HG03571 (cell line): ENCODE results near the gene PLA2G4F.

ENCODE experiments used
- ATAC-seq: cut with Tn5 transposase; IDR thresholded peaks from one replicate; pipeline ENCODE4 v1.9.1; 2021; ENCODE audit not compliant: unreplicated experiment

Gene PLA2G4F

DNA sequence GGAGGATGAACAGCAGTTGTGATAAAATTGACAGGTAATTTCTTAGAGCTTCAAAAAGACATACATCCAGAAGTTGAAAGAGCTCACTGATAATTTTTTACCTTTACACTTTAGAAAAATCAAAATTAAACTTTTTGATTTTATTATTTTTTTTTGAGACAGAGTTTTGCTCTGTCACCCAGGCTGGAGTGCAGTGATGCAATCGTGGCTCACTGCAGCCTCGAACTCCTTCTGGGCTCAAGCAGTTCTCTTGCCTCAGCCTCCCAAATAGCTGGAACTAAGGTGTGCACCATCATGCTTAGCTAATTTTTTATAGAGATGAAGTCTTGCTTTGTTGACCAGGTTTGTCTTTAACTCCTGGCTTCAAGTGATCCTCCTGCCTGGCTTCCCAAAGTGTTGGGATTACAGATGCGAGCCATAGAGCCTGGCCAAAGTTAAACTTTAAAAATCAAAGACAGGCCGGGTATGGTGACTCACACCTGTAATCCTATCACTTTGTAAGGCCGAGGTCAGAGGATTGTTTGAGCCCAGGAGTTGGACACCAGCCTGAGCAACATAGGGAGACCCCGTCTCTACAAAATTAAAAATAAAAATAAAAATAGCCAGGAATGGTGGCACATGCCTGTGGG is 21.7 kb downstream of the PLA2G4F start:
- no peak for ATAC-seq

DNA sequence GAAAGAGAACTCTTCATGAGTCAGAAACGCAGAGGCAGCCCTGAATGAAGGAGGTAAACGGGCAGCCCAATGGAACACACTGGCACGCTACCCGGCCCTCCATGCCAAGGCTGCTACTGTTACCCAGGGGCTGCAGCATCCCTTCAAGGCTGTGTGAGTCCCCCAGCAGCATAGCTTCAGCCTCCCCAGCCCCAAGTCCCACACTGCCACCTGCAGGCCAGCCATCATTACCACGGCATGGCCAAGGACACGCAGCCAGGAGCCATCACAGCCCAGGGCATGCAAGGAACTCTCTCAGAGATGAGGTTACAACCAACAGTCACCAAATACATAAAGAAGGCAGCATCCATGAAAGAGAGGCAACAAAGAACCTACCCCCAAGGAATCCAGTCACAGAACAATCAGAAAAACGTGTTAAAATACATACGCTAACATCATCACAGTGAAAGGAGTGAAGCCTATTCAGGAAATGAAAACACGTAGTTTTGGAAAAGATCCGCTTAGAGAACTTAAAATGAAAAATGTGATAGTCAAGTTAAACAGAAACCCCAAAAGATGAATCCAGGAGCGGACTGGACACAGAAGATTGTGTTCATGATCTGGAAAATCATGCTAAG is 22.4 kb downstream of the PLA2G4F start:
- ATAC-seq, result no peak

DNA sequence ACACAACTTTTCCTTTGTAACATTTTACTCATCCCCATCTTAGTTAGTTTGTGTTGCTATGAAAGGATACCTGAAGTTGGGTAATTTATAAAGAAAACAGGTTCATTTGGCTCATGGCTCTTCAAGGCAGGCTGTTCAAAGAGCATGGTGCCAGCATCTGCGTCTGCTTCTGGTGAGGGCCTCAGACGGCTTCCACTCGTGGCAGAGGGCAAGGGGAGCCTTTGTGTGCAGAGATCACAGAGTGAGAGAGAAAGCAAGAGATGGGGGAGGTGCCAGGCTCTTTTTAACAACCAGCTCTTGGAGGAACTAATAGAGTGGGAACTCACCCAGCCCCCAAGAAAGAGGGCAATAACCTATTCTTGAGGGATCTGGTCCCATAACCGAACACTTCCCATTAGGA is 23.1 kb downstream of the PLA2G4F start:
- ATAC-seq, result no peak

DNA sequence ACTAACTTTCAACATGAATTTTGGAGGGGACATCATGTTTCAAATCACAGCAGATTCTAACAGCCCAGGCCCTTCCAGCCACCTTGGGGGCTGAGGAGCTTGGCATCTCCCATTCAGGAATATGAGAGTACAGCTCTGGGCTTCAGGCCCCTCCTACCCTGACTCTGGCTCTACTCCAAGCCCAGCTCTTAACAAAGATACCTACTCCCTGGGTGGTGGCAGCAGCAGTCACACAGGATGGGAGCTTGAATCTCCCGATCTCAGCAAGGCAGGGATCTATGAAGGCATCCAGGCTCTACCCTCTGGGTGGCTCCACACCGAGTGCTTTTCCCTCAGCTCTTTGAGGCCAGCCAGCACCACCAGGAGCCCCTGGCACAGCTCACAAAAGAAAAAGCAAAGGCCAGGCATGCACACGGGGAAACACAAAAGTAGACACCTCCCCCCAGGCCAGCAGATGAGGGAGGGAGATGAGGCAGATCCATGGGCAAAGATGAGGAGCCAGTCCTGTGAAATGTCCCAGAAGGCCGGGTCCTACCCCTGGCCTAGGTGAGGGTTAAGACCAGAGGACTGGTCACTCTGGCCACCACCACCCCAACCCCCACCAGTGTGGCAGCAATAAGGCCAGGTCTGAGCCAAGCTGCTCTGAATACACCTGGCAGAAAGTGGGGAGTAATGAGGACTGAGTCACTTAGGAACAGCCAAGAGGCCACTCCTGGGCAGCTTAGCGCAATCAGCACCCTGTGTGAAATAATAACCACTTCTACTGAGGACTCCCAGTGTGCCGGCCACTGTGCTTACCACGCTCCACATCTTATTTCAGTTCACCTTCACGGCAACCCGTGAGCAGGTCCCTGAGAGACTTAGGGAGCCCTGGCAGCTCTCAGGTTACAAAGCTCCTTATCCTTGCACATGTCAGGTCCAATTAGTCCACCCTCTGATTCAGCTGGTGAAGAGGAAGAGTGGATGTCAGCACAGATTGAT is 24.3 kb downstream of the PLA2G4F start:
- ATAC-seq, result no peak

DNA sequence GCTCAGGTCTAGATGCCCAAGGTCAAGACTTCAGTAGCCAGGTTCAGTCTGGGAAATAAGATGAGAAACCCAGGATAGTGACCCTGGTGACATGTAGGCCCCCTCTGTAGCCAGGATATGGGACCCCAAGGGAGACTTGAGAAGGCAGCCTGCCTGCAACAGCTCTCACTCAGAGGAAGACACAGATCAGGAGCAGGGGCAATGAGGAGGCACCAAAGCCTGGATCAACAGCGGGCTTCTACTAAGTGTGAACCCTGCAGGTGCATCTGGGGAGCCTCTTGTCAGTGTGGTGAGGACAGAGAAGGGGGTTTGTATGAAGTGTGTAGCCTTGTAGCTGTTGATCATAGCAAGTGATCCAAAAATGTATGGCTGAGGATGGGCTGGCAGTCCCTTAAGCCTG is 25.4 kb downstream of the PLA2G4F start:
- ATAC-seq, result no peak

DNA sequence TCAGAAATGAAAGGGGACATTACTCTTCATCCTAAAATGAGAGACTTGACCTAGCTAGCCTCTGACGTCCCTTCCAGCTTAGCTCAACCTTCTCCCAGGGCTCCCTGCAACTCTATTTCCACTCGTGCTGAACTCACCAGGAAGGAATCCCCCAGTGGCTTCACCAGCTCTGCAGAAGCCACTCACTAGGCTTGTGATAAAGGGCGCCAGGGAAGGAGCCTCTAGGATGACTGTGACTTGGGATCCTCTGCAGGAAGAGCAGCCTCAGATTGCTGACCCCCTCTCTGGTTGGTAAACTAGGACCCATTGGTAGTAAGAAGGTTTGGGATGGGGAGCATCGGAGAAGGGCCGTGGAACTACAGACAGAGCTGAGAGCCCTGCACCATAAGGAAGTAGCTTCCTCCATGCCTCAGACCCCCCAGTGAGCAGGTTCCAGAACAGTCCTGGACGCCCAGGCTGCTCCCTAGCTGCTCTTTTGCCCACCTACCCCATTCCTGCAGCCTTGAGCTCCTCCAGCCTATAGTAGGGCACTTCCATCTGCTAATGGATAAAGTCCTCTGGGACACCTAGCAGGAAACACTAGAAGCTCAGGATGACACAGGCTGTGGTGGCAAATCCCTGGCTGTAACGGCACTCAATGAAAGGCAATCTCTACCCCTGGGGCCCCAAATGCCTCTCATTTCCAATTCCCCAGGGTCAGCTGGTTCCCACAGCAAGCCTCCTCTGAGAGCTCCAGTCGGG is 26.0 kb downstream of the PLA2G4F start:
- ATAC-seq, result no peak

DNA sequence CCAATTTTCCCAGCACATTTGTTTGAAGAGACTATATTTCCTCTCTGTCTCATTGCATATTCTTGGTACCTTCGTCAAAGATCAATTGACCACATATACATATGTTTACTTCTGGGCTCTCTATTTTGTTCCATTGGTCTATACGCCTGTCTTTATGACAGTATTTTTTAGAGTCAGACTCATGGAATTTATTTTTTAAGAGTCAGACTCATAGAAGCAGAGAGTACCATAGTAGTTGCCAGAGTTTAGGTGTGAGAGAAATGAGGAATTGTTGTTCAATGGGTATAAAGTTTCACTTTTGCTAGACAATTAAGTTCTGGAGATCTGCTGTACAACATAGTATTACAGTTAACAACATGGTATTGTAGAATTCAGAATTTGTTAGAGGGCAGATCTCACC is 27.1 kb downstream of the PLA2G4F start:
- ATAC-seq, result no peak

DNA sequence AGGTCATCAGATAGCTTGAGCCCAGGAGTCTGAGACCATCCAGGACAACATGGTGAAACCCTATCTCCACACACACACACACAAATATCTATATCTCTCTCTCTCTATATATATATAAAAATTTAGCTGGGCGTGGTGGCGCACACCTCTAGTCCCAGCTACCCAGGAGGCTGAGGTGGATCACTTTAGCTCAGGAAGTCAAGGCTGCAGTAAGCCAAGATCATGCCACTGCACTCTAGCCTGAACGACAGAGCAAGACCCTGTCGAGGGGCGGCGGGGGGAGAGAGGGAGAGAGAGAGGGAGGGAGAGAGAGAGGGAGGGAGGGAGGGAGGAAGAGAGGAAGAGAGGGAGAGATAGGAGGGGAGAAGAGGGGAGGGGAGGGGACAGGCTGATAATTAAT is 28.0 kb downstream of the PLA2G4F start:
- ATAC-seq, result no peak

DNA sequence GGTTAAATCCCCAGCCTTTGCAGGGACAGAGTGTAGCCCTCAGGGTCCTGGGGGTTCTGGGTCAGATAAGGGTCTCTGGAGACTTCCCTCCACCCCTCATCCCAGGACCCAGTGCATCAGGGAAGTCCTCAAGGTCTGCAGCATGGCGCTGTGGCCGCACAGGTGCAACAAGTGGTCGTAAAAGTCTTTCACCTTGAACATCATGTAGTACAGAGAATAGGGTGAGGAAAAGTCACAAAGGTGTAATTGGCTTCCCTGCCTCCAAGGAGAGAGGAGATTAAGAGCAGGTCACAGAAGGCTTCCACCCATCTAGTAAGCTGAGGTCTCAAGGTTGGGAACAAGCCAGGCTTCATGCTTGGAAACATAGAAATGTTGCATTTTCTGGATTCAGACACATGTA is 32.9 kb downstream of the PLA2G4F start:
- ATAC-seq, result no peak

DNA sequence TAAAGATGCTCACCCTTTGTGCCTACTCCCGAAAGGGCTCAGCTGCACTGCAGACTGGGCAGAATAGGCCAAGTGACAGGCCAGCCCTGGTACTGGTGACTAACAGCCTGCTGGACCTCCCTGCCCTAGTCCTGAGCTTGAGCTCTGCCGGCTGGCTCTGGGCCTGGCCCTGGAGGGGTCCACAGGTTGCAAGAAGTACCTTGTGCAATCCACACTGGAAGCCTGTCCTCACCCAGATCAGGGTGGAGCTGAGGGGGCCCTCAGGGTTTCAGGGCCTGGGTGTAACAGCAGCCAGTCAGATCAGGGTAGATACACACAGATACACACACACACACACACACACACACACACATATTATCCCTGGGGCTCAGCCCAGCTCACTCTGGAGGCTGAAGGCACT is 34.8 kb downstream of the PLA2G4F start:
- no peak for ATAC-seq

DNA sequence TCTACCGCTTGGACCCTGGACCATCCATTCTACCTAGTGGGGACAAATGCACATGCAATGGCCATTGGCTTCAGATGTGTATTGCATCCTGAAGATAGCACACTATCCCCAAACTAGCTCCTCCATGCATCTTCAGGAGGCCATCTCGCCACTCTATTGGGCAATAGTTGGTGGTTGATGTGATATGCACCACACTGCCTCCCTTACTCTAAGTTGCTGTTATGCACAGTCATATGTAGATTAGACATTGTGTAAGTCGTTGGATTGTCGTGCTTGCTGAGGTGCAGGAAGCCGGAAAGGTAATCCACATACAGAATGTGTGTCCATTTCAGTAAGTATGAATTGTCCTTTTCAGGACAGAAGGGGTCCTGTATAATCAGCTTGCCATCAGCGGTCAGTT is 35.4 kb downstream of the PLA2G4F start:
- ATAC-seq, result no peak

DNA sequence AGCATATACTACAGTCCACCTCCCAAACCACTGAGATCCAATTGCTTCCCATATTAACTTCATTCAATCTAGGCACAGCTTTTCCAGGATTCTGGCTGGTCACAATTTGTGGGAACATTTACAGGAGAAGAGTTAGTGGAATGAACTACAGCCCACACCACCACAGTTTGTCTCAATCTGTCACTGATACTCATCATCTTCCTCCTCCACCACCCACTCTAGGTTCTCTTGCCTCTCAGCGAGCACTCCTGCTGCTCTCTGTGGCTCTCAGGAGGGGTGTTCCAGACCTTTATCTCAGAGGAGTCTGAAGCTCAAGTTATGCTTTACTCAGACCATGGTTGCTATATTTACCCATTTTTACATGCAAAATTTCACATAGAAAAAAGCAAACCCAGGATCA is 36.2 kb downstream of the PLA2G4F start:
- ATAC-seq, result no peak

DNA sequence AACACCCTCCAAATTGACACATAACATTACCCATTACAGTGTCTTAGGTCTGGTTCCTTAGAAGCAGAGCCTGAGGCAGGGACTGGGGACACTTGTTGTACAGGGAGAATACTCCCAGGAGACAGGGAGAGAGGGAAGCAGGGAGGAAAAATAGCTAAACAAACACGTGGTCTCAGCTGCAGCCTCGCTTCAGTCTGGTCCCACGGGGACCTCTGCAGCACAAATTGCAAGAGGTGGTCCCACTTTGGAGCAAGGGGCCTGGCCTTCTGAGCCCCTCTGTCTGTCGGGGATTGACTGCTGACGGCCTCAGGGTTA is 37.0 kb downstream of the PLA2G4F start:
- no peak for ATAC-seq

DNA sequence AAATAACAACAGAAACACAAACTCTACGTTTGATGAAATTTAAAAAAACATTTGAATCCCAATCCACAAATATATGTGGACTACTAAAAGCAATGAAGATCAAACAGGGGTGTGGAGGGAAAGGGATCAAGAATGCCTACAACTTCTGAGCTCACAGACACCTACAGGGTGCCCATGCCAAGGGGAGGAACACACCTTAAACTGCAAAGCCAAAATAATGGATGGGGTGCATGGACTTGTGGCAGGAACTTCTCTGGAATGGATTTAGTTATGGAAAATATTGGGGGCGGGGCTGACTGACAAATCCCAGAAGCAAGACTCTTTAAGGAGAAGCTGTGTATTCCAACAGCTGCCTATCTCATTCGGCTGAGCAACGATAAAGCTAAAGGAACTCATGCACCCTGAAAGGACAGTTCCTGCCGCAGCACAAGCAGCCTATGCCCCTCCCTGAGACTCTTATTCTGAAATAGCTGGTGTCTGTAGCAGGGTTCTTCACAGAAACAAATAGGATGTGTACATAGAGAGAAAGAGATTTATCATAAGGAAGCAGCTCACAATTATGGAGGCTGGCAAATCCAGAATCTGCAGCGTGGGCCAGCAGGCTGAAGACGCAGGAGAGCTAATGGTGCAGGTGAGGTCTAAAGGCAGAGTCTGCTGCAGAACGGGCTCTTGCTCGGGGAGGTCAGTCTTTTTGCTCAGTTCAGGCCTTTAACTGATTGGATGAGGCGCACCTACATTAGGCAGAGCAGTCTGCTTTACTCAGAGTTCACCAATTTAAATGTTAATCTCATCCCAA is 37.6 kb downstream of the PLA2G4F start:
- ATAC-seq, result no peak

DNA sequence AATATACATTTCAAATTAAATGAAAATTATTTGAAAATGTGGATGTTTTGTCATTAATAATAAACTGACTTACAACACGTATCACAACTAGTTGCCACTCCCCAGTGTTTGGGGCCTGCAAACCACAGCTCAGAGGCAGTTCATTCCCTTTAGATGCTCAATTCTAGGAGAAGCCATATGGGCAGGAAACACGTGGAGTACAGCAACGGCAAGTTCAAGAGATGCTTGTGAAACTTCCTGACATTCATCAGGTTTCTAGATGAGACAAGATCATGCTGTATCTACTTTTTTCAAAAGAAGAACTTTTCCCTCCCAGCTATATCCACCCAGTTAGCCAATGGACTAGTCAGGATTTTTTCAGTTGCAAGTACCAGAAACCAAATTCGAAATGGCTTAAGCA is 44.5 kb downstream of the PLA2G4F start:
- ATAC-seq, result no peak

DNA sequence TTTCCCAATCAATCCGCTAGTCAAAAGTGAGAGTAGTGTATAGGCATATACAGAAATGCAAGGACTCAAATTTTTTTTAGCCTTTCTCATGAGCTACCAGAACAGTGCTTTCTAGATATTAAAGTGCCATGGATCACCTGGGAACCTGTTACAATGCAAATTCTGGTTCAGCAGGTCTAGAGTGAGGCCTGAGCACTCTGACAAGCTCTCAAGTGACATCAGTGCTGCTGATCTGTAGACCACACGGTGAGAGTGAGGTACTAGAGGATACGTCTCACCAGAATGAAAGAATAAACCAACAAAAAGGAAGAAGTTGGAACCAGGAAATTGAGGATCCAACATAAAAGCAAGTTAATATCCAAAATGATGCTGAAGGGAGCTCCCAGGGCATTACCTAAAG is 46.1 kb downstream of the PLA2G4F start:
- no peak for ATAC-seq

DNA sequence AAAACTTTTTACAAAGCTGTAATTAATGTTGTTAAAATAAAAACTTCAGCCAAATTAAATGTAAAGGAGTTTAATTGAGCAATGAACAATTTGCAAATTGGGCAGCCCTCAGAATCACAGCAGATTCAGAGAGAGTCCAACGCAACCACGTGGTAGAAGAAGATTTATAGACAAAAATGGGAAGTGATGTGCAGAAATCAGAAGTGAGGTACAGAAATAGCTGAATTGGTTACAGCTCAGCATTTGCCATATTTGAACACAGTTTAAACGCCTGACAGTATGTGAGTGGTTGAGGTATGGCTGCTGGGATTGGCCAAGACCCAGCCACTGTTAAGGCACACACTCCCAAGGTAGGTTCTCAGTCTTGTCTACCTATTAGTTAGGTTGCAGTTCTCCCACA is 47.6 kb downstream of the PLA2G4F start:
- no peak for ATAC-seq

DNA sequence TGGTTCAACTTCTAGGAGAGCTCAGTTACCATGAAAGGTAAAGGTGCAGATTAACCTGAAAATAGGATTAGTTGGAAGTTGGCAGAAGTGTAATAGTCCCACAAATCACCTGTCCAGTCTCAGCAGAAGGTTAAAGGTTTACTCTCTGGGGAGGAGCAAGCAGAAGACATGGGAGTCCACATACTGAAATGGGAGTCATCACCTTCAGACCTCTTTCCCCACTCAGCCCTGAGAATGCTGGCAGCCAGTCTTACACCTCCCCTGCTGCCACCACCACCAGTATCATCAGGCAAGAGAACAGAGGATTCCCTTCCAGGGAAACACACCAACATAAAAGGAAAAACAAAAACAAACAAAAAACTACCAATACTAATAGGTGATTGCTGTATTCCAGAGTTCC is 48.2 kb downstream of the PLA2G4F start:
- no peak for ATAC-seq

DNA sequence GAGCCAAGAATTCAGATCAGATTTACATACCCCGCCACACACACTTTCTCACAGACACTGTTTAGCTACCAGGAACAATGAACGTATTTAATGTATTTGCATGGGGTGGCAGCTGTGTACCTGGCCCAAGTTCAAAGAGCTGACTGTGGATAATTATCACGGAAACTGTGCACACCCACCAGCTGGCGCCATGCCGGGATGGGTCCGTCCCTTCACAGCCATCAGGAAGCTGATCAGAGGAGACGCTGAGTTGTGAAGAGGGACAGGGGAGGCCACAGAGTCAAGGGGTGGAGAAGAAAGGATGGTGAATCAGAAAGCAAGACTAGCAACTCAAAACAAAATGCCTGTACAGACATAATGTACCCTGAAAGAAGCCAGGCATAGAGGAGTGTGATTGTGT is 49.0 kb downstream of the PLA2G4F start:
- no peak for ATAC-seq

DNA sequence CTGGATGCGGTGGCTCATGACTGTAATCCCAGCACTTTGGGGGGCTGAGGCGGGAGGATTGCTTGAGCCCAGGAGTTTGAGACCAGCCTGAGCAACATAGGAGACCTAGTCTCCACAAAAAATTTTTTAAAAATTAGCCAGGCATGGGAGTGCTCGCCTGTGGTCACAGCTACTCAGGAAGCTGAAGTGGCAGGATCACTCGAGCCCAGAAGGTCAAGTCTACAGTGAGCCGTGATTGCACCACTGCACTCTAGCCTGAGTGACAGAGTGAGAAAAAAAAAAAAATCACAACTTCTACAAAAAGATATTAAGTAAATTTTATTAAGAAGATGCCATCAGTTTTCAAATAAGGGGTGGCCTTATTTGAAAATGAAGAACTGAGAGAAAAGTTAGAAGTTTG is 50.1 kb downstream of the PLA2G4F start:
- ATAC-seq, result no peak
